ENCODE measurements around the gene CIPC. TPM values are rescaled to one million over a fixed set of nuclear protein-coding genes. Genes with fewer than 3 reads are reported as not detected.

Gene CIPC, protein sequence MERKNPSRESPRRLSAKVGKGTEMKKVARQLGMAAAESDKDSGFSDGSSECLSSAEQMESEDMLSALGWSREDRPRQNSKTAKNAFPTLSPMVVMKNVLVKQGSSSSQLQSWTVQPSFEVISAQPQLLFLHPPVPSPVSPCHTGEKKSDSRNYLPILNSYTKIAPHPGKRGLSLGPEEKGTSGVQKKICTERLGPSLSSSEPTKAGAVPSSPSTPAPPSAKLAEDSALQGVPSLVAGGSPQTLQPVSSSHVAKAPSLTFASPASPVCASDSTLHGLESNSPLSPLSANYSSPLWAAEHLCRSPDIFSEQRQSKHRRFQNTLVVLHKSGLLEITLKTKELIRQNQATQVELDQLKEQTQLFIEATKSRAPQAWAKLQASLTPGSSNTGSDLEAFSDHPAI
- 6.6 to 10.1 TPM (median 7.8 TPM) in 5 replicates for total RNA-seq (2022; extraction: Qiagen RNA extraction; ENCODE audit: low read depth)

DNA sequence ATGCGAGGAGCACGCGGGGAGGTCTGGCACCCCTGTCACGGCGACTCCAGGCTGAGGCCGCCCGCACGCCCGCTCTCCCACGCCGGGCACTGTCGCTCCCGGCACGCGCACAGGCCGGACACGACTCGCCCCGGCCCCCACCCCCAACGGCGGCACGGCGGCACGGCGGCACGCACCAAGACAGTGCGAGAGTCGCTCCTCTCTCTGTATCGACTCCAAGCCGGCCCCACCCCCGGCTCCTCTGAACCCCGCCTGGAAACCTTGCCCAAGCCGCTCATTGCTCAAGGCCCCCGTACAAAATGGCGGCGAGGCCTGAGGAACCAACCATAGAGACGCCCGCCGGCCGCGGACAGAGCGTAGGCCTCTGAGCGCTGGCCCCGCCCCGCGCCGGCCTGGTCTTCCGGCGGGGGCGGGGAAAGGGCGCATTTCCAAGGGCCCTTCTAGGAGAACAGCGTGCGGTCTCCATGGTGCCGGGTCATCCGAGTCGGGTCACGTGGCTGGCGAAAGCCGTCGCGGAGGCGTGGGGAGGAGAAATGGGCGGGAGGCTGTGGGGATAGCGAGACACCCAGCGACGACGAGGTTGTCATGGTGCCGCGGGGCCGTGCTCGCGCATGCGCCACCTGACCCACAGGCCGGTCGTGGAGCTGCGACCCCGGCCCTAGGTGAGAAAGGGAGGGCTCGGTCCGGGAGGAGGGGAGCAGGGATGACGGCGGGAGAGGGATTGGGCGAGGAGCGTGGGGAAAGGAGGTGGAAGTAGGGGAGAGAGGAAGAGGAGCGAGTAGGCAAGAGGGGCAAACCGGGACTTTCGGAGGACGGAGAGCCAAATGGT lies at the start of gene CIPC:
Gene CIPC, plus strand, starts transcription at position 559 of the 829 bp plus-strand sequence. CDS start 7,451 bp downstream, outside the sequence.

DNA sequence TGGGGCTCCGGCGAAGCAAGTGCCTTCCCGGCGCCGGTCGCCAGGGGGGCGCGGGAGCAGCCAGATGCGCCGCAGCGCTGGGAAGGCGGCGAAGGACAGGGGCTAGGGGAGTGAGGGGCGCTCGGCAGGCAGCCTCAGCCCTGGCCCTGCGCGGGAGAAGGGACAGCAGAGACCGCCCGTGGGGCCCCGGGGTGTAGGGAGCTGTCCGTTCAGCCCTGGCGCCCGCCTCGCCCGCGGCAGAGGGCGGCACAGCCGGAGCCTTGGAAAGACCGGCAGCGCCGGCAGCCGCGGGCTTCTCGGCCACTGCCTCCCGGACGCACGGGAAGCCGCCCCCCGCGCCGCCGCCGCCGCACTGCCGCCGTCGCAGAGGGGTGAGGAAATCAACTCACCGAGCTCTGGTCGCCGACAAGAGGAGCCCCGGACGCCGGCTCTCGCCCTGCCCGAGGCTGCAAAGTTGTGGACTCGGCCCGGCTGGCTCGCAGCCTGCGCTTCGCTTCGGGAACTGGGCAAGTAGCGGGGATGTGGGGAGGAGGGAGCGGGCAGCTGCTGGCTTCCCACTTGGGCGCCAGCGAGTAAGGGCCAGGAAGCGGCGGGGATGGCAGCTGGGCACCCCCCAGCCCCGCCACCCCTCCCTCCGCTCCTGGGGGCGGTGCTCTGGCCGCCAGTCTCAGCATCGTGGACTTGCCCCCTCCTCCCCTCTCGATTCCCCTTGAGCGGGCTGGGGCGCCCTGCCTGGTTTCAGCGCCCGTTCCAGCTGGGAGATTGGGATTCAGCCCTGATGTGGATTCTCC lies 43.4 kb downstream of the CIPC start, which contains the start of gene ZDHHC22:
Gene ZDHHC22, minus strand, starts transcription at position 578 of the 791 bp plus-strand sequence. CDS start 2,053 bp downstream, outside the sequence.

Other genes with a start within 250 kb of the CIPC start
- gene IRF2BPL, start 69.5 kb upstream of the CIPC start, total RNA-seq (2022; extraction: Qiagen RNA extraction; ENCODE audit: low read depth): 17.9 to 29.3 TPM (median 27.2 TPM) in 5 replicates
- 0.20 to 0.37 TPM (median 0.31 TPM) in 5 replicates for gene ZDHHC22, start 43.5 kb downstream of the CIPC start, total RNA-seq (2022; extraction: Qiagen RNA extraction; ENCODE audit: low read depth)
- 0.37 to 1.8 TPM (median 1.3 TPM) in 5 replicates for gene TMEM63C, start 83.5 kb downstream of the CIPC start, total RNA-seq (2022; extraction: Qiagen RNA extraction; ENCODE audit: low read depth)
- not detected in 5 replicates for gene NGB, start 172.9 kb downstream of the CIPC start, total RNA-seq (2022; extraction: Qiagen RNA extraction; ENCODE audit: low read depth)
- 29.0 to 40.8 TPM (median 32.9 TPM) in 5 replicates for gene POMT2, start 222.6 kb downstream of the CIPC start, total RNA-seq (2022; extraction: Qiagen RNA extraction; ENCODE audit: low read depth)
- 32.3 to 35.7 TPM (median 32.9 TPM) in 5 replicates for gene GSTZ1, start 222.8 kb downstream of the CIPC start, total RNA-seq (2022; extraction: Qiagen RNA extraction; ENCODE audit: low read depth)